ENCODE data around the gene DNAAF5. TPM values are rescaled to one million over a fixed set of nuclear protein-coding genes. Genes with fewer than 3 reads are reported as not detected.
A peak's percentile ranks its signal among the peaks of the same experiment; 100 is the strongest.

The DNAAF5 gene
- total RNA-seq, 6 experiments from 2014 or later = 25.4 to 33.0 (median 27.5) TPM

DNA sequence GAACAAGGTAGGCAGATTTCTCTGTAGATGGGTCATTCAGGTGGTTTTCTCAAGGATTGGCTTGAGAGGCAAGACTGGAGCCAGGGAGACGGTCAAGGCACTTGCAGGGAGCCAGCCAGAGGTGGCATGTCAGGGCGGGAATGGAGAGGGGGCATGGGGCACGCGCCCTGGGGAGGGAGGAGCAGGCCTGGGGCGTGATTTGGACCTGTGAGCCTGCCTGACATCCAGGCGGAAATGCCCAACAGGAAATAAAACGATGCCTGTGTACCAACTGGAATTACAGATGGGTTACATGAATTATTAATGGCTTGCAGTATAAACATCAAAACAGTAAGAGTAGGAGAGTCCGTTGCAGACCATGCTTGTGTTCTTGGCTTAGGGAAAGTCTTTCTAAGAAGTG lies 97.2 kb downstream of the DNAAF5 start:
- Mint-ChIP-seq H3K4me3 (no peak overlapping the region), H3K4me1 (ENCODE audit: low read depth) (peaks cover 72% of the 10 kb centered on the region), H3K9me3 (no peaks in the 10 kb centered on the region), H3K27ac (peak overlapping the region; percentile 58), H3K36me3 (ENCODE audit: low read depth) (peaks cover 51% of the 10 kb centered on the region), H3K27me3 (ENCODE audit: insufficient read depth) (peaks cover 4% of the 10 kb centered on the region)
- DNase-seq = no peak
- TF ChIP-seq, protein P1, sequence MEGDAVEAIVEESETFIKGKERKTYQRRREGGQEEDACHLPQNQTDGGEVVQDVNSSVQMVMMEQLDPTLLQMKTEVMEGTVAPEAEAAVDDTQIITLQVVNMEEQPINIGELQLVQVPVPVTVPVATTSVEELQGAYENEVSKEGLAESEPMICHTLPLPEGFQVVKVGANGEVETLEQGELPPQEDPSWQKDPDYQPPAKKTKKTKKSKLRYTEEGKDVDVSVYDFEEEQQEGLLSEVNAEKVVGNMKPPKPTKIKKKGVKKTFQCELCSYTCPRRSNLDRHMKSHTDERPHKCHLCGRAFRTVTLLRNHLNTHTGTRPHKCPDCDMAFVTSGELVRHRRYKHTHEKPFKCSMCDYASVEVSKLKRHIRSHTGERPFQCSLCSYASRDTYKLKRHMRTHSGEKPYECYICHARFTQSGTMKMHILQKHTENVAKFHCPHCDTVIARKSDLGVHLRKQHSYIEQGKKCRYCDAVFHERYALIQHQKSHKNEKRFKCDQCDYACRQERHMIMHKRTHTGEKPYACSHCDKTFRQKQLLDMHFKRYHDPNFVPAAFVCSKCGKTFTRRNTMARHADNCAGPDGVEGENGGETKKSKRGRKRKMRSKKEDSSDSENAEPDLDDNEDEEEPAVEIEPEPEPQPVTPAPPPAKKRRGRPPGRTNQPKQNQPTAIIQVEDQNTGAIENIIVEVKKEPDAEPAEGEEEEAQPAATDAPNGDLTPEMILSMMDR (IDR thresholded peaks at IDR 0.05) = no peak

DNA sequence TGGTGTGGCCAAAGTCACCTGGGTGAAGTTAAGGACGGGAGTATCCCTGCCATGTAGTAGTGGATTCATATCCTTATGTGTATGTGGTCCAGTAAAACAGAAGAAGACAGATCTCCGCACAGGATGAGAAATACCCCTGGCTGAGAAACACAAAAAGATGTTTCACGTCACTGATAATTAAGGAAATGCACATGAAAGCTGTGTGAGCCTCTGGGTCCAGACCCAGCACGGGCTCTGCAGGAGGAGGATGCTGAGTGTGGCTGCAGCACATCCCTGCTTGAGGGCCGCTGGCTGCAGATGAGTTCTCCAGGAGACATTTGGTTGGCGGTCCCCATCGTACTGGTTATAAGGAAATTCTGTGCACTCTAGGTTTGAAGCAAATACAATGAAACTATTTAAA lies 97.6 kb downstream of the DNAAF5 start:
- H3K36me3 Mint-ChIP-seq (ENCODE audit: low read depth) = peaks cover 49% of the 10 kb centered on the region
- peak overlapping the region; percentile 79 for H3K27ac Mint-ChIP-seq
- H3K4me1 Mint-ChIP-seq (ENCODE audit: low read depth) = peaks cover 68% of the 10 kb centered on the region
- TF ChIP-seq, protein P1 (IDR thresholded peaks at IDR 0.05) = no peak
- no peaks in the 10 kb centered on the region for H3K9me3 Mint-ChIP-seq
- DNase-seq = no peak
- H3K27me3 Mint-ChIP-seq (ENCODE audit: insufficient read depth) = peaks cover 4% of the 10 kb centered on the region
- no peak overlapping the region; the same call in 1 of the 2 replicates for H3K4me3 Mint-ChIP-seq

DNA sequence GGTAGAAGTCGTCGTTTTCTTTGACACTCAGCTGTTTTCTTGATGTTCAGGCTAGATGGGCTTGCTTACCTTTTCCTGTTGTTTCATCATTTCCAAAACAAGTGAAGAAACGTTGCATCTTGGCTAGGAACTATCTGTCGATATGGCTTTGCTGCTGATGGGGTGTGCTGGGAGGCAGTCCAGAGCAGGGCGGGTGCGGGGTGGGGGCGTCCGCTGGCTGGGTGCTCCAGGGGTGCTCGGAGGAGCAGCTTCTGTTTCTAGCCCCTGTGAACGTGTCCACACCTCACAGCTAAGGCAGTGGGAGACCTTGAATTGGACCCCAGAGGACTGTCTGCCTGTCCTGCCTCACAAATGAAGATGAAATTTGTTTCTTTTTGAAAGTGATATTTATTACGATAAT lies 98.2 kb downstream of the DNAAF5 start:
- Mint-ChIP-seq H3K9me3 (no peaks in the 10 kb centered on the region), H3K4me3 (peak overlapping the region; percentile 72; the same call in 1 of the 2 replicates), H3K4me1 (ENCODE audit: low read depth) (peaks cover 64% of the 10 kb centered on the region), H3K27me3 (ENCODE audit: insufficient read depth) (peaks cover 4% of the 10 kb centered on the region), H3K36me3 (ENCODE audit: low read depth) (peaks cover 45% of the 10 kb centered on the region), H3K27ac (peak overlapping the region; percentile 79)
- TF ChIP-seq, protein P1 (IDR thresholded peaks at IDR 0.05) = no peak
- DNase-seq = no peak

DNA sequence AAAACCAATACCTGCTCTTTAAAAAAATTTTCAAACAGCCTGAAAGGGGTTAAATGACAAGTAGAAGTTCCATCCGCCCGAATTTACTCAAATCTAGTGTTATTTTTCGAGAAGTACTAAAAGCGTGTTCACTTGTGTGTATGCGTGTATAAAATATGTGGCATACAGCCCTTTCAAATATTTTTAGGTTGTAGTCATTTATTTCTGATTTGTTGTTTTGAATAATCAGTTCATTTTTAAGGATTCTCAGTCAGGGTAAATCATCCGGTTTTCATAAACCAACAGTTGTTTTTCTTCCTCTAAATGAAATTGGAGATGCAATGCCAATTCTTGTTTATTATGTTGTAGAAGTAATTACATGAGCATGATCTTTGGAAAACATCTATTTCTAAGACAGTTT lies 98.9 kb downstream of the DNAAF5 start:
- peaks cover 62% of the 10 kb centered on the region for H3K4me1 Mint-ChIP-seq (ENCODE audit: low read depth)
- peak; percentile 66 for DNase-seq
- TF ChIP-seq, protein P1 (IDR thresholded peaks at IDR 0.05) = no peak
- peak overlapping the region; percentile 72 for H3K4me3 Mint-ChIP-seq
- peaks cover 37% of the 10 kb centered on the region for H3K36me3 Mint-ChIP-seq (ENCODE audit: low read depth)
- H3K9me3 Mint-ChIP-seq = no peaks in the 10 kb centered on the region
- H3K27ac Mint-ChIP-seq = peak overlapping the region; percentile 85
- H3K27me3 Mint-ChIP-seq (ENCODE audit: insufficient read depth) = peaks cover 4% of the 10 kb centered on the region

DNA sequence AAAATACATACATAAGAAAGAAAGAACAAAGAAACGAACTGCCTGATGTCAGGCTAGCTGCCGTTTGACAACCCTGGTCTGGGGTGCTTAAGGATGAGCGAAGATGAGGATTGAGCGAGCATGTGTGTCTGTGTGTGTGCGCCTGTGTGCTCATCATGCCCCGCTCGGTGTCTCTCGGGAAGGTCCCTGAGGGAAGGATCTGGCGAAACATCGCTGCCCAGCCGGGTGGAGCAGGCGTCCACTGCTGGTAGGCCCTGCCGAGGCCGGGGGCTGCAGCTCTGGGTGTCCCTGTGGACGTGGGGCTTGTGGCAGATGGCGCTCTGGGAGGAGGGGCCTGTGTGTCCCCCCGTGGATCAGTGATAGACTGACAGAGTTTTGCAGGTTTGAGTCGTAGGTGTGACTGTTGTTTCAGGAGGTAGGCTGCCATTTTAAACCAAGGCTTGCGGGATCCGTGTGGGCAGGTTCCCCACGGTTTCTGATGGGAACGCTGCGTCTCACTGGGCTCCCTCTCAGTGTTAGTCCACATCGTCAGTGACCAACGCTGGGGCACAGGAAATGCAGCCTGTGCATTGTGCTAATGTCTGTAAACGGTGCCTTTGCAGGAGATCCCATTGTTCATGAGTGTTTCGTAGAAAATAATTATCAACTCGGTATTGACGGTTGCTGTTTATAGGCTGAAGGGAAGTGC lies 99.9 kb downstream of the DNAAF5 start:
- Mint-ChIP-seq H3K4me3 (peak overlapping the region; percentile 72), H3K27me3 (ENCODE audit: insufficient read depth) (peaks cover 4% of the 10 kb centered on the region), H3K27ac (peak overlapping the region; percentile 85), H3K36me3 (ENCODE audit: low read depth) (peaks cover 31% of the 10 kb centered on the region), H3K4me1 (ENCODE audit: low read depth) (peaks cover 62% of the 10 kb centered on the region), H3K9me3 (no peaks in the 10 kb centered on the region)
- no peak for DNase-seq
- TF ChIP-seq, protein P1 (IDR thresholded peaks at IDR 0.05) = no peak
